Loucy (cell line): ENCODE results near the gene WBP2.
A peak's percentile ranks its signal among the peaks of the same experiment; 100 is the strongest.

Experiments used
- CTCF ChIP-seq: fragments of 200-600 bp; sonication (generic); conservative IDR thresholded peaks from 2 replicates; pipeline ENCODE4 v1.5.1; 2014; ENCODE audit warnings: mild to moderate bottlenecking, antibody characterized with exemption, low read length
- EZH2phosphoT487 ChIP-seq: fragments of 200-600 bp; IDR thresholded peaks from 2 replicates; pipeline ENCODE4 v1.6.1; 2018; ENCODE audit warnings: antibody characterized with exemption, mild to moderate bottlenecking, moderate library complexity, borderline replicate concordance

- TF ChIP-seq CTCF (peak; percentile 64), EZH2phosphoT487 (no peak)
Observed at GRCh38 chr17:75827308-75828075, 27.6 kb downstream of the WBP2 start.
